GM12891 (cell line): ENCODE measurements around the gene LRRC10B.

ENCODE experiments used
- POLR2A ChIP-seq: IDR thresholded peaks from 2 replicates; pipeline ENCODE4 v1.6.1; 2011; ENCODE audit warnings: low read depth, low read length, control low read depth
- POLR2AphosphoS5 ChIP-seq: IDR thresholded peaks from 2 replicates; pipeline ENCODE4 v1.6.1; 2011; ENCODE audit warnings: low read depth, low read length, control low read depth
- POU2F2 ChIP-seq: IDR thresholded peaks from 2 replicates; pipeline ENCODE4 v1.6.1; 2011; ENCODE audit warnings: low read depth, mild to moderate bottlenecking, control low read depth, low read length, moderate library complexity
- SPI1 ChIP-seq: IDR thresholded peaks from 2 replicates; pipeline ENCODE4 v1.6.1; 2011; ENCODE audit warnings: low read depth, low read length, control low read depth
- TAF1 ChIP-seq: IDR thresholded peaks from 2 replicates; pipeline ENCODE4 v1.6.1; 2011; ENCODE audit warnings: low read depth, low read length, control low read depth

- no peak for TF ChIP-seq POLR2A
- no peak for TF ChIP-seq TAF1
- no peak for TF ChIP-seq POLR2AphosphoS5
- no peak for TF ChIP-seq POU2F2
- TF ChIP-seq SPI1: no peak
Observed at GRCh38 chr11:61468002-61468401, 40.5 kb upstream of the LRRC10B start.
